Keratinocyte (primary cell): ENCODE data around the gene SMAD3. TPM values are rescaled to one million over a fixed set of nuclear protein-coding genes. Genes with fewer than 3 reads are reported as not detected.

ENCODE experiments used
- DNase-seq: peaks from one replicate; pipeline ENCODE4 v3.0.0-alpha.2; 2011; ENCODE audit warnings: low read depth, missing footprints, low spot score
- FAIRE-seq: peaks from 2 replicates; lab custom pipeline; 2011; peaks lifted over from hg19 to GRCh38; lab: Jason Lieb, UNC
- H2AFZ ChIP-seq: 2 replicates; pipeline ENCODE4 v1.6.0; 2012; ENCODE audit warnings: low read length, control low read depth, inconsistent platforms; ENCODE audit not compliant: control insufficient read depth
- H3K27ac ChIP-seq: 2 replicates; pipeline ENCODE4 v1.5.1; 2011; ENCODE audit warnings: low read length; ENCODE audit not compliant: control insufficient read depth, insufficient read depth
- H3K27me3 ChIP-seq: 3 replicates; pipeline ENCODE4 v1.6.0; 2011; ENCODE audit warnings: low read length; ENCODE audit not compliant: control insufficient read depth, insufficient read depth; ENCODE audit errors: extremely low read depth
- H3K36me3 ChIP-seq, 2 experiments: 2 replicates in 1 of 2; 3 replicates in 1 of 2; pipeline ENCODE4 v1.5.1; 2011; ENCODE audit warnings: low read length in 2 of 2, mild to moderate bottlenecking in 1 of 2; ENCODE audit not compliant: control insufficient read depth in 2 of 2, insufficient read depth in 2 of 2; ENCODE audit errors: extremely low read depth in 1 of 2
- H3K4me1 ChIP-seq: 3 replicates; pipeline ENCODE4 v1.5.1; 2011; ENCODE audit warnings: low read length; ENCODE audit not compliant: control insufficient read depth, insufficient read depth; ENCODE audit errors: extremely low read depth
- H3K4me2 ChIP-seq: 3 replicates; pipeline ENCODE4 v1.6.0; 2011; ENCODE audit warnings: low read depth, low read length; ENCODE audit not compliant: control insufficient read depth, insufficient read depth; ENCODE audit errors: extremely low read depth
- H3K4me3 ChIP-seq, 3 experiments: fragments of 200-600 bp in 1 of 3; sonication (generic) in 1 of 3; 2 replicates in 2 of 3; 3 replicates in 1 of 3; pipeline ENCODE4 v1.5.1; 2011 to 2016; ENCODE audit warnings: low read length in 3 of 3, mild to moderate bottlenecking in 3 of 3, control low read depth in 2 of 3, inconsistent platforms in 1 of 3, low read depth in 1 of 3, mixed read lengths in 1 of 3, mixed run types in 1 of 3, moderate library complexity in 1 of 3; ENCODE audit not compliant: control insufficient read depth in 2 of 3, insufficient read depth in 2 of 3; ENCODE audit errors: extremely low read depth in 1 of 3
- H3K79me2 ChIP-seq: 2 replicates; pipeline ENCODE4 v1.6.0; 2012; ENCODE audit warnings: low read length; ENCODE audit not compliant: control insufficient read depth, insufficient read depth
- H3K9ac ChIP-seq: 3 replicates; pipeline ENCODE4 v1.6.0; 2011; ENCODE audit warnings: low read length; ENCODE audit not compliant: control insufficient read depth, insufficient read depth; ENCODE audit errors: extremely low read depth
- H3K9me1 ChIP-seq: 3 replicates; pipeline ENCODE4 v1.6.0; 2011; ENCODE audit warnings: low read length; ENCODE audit not compliant: control insufficient read depth, insufficient read depth; ENCODE audit errors: extremely low read depth
- H3K9me3 ChIP-seq: 2 replicates; pipeline ENCODE4 v1.5.1; 2012; ENCODE audit warnings: low read depth, low read length; ENCODE audit not compliant: control insufficient read depth
- H4K20me1 ChIP-seq: 3 replicates; pipeline ENCODE4 v1.6.0; 2011; ENCODE audit warnings: low read length; ENCODE audit not compliant: control insufficient read depth, insufficient read depth; ENCODE audit errors: extremely low read depth
- EZH2 ChIP-seq: IDR thresholded peaks from one replicate; pipeline ENCODE4 v1.6.1; 2012; ENCODE audit warnings: inconsistent platforms, mild to moderate bottlenecking, low read length, moderate library complexity
- dilution Hi-C: fragments of 300-500 bp; cut with MboI; formaldehyde crosslinking; loops from one replicate; pipeline ENCODE4 v1.7.0; 2020; ENCODE audit warnings: low sequenced_read_pairs; ENCODE audit not compliant: extremely low pct_ligation_motif_present
- polyA plus RNA-seq, 5 experiments: library from polyadenylated mRNA; depleted of rRNA in 3 of 5; stranded (reverse) in 3 of 5; stranded (forward) in 1 of 5; unstranded in 1 of 5; fragments of >200 nt; gene quantifications; 1 replicate in 1 of 5; 2 replicates in 3 of 5; 3 replicates in 1 of 5; pipeline versions ENCODE4 v1.2.1 to v1.2.3, GENCODE V29; 2011 to 2012; ENCODE audit warnings: missing spikeins in 2 of 5, low read depth in 1 of 5, low replicate concordance in 1 of 5
- TF ChIP-seq, protein P1 (sequence below), 3 experiments: IDR thresholded peaks in 1 of 3; conservative IDR thresholded peaks in 1 of 3; optimal IDR thresholded peaks in 1 of 3; 2 replicates in 2 of 3; 3 replicates in 1 of 3; pipeline versions ENCODE3 to v1.5.1; 2011; ENCODE audit warnings: low read length in 3 of 3, mild to moderate bottlenecking in 3 of 3, moderate library complexity in 2 of 3, control low read depth in 1 of 3, inconsistent platforms in 1 of 3; ENCODE audit not compliant: insufficient read depth in 2 of 3; ENCODE audit errors: extremely low read depth in 1 of 3

The SMAD3 gene
- polyA plus RNA-seq, 1 donor (not counting 4 experiments of a cell fraction or from before 2014, with no cell fraction given), result 33.7 TPM

DNA sequence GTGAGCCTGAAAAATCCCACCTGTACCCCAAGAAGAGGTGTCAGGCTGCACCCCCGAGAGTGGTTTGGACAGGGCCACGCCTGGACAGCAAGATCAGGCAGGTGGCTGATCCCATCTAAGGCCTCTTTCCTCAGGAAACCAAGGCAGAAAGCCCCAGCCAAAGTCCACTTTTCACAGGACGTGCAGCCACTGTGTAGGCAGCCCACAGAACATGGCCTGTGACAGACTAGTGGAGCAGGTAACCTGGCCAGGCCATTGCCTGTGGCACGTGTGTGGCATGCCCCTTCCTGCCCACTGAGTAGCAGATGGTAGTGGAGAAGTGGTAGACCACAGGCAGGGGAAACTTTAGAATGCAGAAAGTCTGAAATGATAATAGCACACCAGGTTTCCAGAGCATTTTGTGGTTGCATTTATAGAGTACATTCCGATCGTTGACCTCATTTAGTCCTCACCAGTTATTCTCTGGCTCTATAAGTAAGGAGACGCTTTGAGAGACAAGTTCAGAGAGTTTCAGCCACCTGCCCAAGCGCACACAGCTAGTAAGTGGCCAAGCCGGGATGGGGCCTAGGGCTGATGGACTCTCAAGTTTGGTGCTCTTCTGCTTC is 120.3 kb downstream of the SMAD3 start:
- Histone ChIP-seq H3K27ac (peak overlapping the region; percentile 17), H3K9me1 (no peaks in the 10 kb centered on the region), H3K27me3 (no peaks in the 10 kb centered on the region), H4K20me1 (no peaks in the 10 kb centered on the region), H3K9ac (no peak overlapping the region), H3K9me3 (no peaks in the 10 kb centered on the region), H3K36me3 (peaks cover 50 to 66% of the 10 kb centered on the region in 2 experiments), H3K4me2 (no peak overlapping the region), H3K4me3 (no peak overlapping the region), H3K79me2 (no peaks in the 10 kb centered on the region), H2AFZ (no peak overlapping the region), H3K4me1 (peaks cover 11% of the 10 kb centered on the region)
- FAIRE-seq (no peak), DNase-seq (peak; percentile 23)
- dilution Hi-C loops, result no loop called here
- no peak for TF ChIP-seq EZH2
- TF ChIP-seq, protein P1, sequence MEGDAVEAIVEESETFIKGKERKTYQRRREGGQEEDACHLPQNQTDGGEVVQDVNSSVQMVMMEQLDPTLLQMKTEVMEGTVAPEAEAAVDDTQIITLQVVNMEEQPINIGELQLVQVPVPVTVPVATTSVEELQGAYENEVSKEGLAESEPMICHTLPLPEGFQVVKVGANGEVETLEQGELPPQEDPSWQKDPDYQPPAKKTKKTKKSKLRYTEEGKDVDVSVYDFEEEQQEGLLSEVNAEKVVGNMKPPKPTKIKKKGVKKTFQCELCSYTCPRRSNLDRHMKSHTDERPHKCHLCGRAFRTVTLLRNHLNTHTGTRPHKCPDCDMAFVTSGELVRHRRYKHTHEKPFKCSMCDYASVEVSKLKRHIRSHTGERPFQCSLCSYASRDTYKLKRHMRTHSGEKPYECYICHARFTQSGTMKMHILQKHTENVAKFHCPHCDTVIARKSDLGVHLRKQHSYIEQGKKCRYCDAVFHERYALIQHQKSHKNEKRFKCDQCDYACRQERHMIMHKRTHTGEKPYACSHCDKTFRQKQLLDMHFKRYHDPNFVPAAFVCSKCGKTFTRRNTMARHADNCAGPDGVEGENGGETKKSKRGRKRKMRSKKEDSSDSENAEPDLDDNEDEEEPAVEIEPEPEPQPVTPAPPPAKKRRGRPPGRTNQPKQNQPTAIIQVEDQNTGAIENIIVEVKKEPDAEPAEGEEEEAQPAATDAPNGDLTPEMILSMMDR (optimal IDR thresholded peaks at IDR 0.05 in 1 of 3, IDR thresholded peaks at IDR 0.05 in 1 of 3, conservative IDR thresholded peaks at IDR 0.05 in 1 of 3; ENCODE audit: extremely low read depth in 1 of 3, insufficient read depth in 2 of 3, low read length in 3 of 3), result no peak

DNA sequence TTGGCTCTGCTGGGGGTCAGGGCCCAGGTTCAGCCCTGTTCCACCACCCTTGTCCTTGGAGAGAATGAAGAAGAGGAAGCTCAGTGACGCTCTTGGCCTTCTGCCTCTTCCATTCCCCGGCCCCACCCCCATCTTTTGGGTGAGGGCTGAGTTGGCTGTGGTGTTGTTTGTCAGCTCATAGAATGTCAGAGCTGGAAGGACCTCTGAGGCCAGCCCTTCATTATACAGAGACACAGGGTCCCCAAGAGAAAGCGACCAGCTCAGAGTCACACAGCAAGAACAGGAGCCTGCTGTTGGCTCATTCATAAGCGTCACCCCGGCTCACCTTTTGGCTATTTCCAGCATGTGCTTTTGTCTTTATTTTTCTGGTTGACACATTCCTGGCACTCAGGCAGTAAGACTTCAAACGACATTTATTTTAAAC is 120.8 kb downstream of the SMAD3 start:
- no peaks in the 10 kb centered on the region for H3K79me2 ChIP-seq
- no peaks in the 10 kb centered on the region for H3K9me1 ChIP-seq
- H3K4me1 ChIP-seq, result peaks cover 11% of the 10 kb centered on the region
- no peak overlapping the region for H3K4me2 ChIP-seq
- dilution Hi-C loops, result no loop called here
- no peak overlapping the region for H3K9ac ChIP-seq
- H3K4me3 ChIP-seq, result no peak overlapping the region
- DNase-seq, result no peak
- H3K27ac ChIP-seq, result peak overlapping the region; percentile 17
- TF ChIP-seq EZH2, result no peak
- TF ChIP-seq, protein P1 (optimal IDR thresholded peaks at IDR 0.05 in 1 of 3, IDR thresholded peaks at IDR 0.05 in 1 of 3, conservative IDR thresholded peaks at IDR 0.05 in 1 of 3; ENCODE audit: extremely low read depth in 1 of 3, insufficient read depth in 2 of 3, low read length in 3 of 3), result no peak
- no peaks in the 10 kb centered on the region for H3K9me3 ChIP-seq
- H3K27me3 ChIP-seq, result no peaks in the 10 kb centered on the region
- no peak overlapping the region for H2AFZ ChIP-seq
- no peak for FAIRE-seq
- H4K20me1 ChIP-seq, result no peaks in the 10 kb centered on the region
- H3K36me3 ChIP-seq, result peaks cover 47 to 70% of the 10 kb centered on the region in 2 experiments
